ENCODE results near the gene CAMTA1.

Gene CAMTA1

DNA sequence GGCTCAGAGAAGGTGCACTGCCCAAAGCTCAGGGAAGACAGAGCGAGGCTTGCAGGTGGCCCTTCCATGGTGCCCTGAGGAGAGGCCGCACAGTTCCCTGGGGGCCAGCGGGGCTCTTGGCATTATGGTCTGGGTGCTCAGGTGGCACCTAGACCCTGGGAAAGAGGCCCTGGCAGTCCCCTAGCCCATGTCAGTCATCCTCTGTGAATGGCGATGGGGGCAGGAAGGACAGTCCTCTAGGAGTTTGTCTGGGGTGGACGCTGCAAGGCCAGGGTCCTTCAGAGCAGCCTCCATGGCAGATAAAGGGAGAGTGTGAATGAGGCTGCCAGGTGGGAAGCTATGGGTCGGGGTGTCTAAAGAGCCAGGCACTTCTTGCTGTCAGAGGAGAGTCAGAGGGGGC lies 640.0 kb downstream of the CAMTA1 start:
- no peak overlapping the region for H3K4me3 ChIP-seq (ENCODE audit: low read depth, low read length)
- TF ChIP-seq, protein P1, sequence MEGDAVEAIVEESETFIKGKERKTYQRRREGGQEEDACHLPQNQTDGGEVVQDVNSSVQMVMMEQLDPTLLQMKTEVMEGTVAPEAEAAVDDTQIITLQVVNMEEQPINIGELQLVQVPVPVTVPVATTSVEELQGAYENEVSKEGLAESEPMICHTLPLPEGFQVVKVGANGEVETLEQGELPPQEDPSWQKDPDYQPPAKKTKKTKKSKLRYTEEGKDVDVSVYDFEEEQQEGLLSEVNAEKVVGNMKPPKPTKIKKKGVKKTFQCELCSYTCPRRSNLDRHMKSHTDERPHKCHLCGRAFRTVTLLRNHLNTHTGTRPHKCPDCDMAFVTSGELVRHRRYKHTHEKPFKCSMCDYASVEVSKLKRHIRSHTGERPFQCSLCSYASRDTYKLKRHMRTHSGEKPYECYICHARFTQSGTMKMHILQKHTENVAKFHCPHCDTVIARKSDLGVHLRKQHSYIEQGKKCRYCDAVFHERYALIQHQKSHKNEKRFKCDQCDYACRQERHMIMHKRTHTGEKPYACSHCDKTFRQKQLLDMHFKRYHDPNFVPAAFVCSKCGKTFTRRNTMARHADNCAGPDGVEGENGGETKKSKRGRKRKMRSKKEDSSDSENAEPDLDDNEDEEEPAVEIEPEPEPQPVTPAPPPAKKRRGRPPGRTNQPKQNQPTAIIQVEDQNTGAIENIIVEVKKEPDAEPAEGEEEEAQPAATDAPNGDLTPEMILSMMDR (IDR thresholded peaks at IDR 0.05; ENCODE audit: control insufficient read depth, extremely low read depth, insufficient read depth): no peak
- no peak for DNase-seq (ENCODE audit: low read depth)

DNA sequence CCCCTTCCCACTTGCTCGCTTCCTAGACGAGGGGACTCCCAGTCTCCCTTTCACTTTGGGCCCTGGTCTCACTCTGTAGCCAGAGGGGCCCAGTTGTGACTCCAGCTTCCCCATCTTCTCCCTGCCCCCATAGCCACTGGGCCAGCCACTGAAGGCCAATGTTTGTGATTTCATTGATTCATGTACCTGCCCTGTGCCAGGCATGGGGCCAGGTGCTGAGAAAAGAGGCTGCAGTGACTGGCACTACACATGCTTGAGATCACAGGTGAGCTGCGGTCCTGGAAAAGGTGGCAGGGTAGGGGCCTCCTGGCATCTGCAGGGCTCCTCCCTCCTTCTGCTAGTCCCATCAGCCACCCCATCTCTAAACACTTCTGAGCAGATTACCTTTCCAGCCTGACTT lies 640.5 kb downstream of the CAMTA1 start:
- H3K4me3 ChIP-seq (ENCODE audit: low read depth, low read length): no peak overlapping the region
- TF ChIP-seq, protein P1 (IDR thresholded peaks at IDR 0.05; ENCODE audit: control insufficient read depth, extremely low read depth, insufficient read depth): no peak
- no peak for DNase-seq (ENCODE audit: low read depth)

DNA sequence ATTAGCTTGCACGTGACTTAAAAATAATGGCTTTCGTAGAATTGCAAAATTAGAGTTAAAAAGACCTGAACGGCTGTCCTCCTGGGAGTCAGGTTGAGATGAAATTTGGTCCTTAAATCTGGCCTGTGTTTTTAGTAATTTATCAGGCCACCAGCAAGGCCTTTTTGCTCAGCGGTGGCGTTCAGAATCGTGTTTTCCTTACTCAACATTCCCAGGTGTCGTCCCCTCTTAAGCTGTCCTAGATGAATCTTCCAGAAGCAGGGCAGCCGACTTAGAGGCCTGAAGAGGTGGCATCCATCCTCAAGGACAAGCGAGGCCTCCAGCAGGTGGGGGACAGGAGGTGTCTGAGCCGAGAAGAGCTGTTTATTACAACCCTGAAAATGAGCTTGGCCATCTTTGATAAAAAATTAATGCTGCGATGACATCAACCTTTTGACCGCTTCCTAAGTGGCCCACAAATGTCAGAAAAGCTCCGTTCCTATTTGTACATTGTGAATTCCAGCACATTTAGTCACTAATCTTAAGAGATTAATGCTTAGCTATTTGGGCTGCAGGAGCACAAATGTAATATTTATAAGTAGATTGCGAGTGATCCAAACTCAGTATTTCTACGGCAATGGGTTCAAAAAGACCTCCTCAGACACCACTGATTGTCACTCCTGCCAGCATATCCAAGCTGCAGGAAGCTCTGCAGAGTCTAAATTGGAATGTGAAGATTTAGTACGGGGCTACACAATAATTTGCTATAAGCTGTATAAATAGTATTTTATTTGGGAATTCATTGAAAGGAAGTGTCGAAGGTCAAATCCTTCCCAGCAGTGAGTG lies 641.7 kb downstream of the CAMTA1 start:
- TF ChIP-seq, protein P1 (IDR thresholded peaks at IDR 0.05; ENCODE audit: control insufficient read depth, extremely low read depth, insufficient read depth): no peak
- no peak for DNase-seq (ENCODE audit: low read depth)
- no peak overlapping the region for H3K4me3 ChIP-seq (ENCODE audit: low read depth, low read length)

DNA sequence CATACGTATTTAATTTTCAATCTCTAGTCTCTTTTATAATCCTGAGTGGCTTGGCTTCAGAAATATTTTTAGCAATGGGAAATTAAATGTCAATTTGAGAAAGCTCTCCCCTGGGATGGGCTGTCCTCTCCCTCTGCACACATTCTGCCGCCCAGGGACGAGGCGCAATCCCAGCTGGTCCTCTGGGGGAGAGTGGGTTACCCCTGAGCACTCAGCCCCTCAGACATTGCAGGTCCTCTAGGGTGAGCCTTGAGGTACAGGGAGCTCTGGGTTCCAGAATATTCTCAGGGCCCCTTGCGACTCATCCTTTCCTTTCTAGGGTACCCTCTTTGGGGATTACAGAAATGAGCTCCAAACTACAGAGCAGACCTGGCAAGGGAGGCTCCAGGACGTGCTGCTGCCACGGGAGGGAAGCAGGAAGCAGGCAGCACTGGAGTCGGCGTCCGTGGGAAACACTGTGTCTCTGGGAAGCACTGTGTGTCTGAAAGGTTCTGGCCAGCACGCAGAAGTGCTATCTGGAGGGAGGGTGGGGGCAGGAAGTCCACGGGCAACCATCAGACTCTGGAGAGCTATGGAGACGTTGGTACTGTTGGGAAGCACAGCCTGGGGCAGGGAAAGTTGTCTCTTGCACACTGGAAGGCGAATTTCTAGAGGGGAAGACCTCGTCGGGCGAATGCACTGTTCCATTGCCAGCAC lies 642.5 kb downstream of the CAMTA1 start:
- H3K4me3 ChIP-seq (ENCODE audit: low read depth, low read length): no peak overlapping the region
- TF ChIP-seq, protein P1 (IDR thresholded peaks at IDR 0.05; ENCODE audit: control insufficient read depth, extremely low read depth, insufficient read depth): no peak
- DNase-seq (ENCODE audit: low read depth): no peak

DNA sequence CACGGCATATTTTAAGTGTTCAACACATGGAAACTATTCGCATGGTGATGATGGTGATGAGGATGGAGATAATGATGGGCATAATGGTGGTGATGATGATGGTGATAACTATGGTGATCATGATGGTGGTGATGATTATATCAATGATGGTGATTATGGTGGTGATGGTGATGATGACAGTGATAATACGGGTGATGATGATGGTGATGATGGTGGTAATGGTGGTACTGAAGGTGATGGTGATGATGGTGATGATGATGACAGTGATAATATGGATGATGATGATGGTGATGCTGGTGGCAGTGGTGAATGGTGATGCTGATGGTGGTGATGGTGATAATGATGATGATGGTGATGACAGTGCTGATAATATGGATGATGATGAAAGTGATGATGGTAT lies 644.0 kb downstream of the CAMTA1 start:
- TF ChIP-seq, protein P1 (IDR thresholded peaks at IDR 0.05; ENCODE audit: control insufficient read depth, extremely low read depth, insufficient read depth): no peak
- no peak for DNase-seq (ENCODE audit: low read depth)
- no peak overlapping the region for H3K4me3 ChIP-seq (ENCODE audit: low read depth, low read length)

DNA sequence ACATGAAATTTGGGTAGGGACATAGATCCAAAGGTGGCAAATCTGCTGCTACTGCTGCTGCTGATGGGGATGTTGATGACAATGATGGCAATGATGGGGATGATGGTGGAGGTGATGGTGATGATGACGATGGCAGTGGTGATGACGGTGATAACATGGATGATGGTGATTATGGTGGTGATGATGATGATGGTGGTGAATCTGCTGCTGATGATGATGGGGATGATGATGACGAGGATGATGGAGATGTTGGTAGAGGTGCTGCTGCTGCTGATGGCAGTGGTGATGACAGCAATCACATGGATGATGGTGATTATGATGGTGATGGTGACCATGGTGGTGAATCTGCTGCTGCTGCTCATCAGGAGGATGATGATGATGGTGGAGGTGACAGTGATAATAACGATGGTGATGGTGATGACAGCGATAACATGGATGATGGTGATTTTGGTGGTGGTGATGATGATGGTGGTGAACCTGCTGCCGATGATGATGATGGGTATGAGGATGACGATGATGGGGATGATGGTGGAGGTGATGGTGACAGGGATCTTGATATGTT lies 644.9 kb downstream of the CAMTA1 start:
- TF ChIP-seq, protein P1 (IDR thresholded peaks at IDR 0.05; ENCODE audit: control insufficient read depth, extremely low read depth, insufficient read depth): no peak
- no peak for DNase-seq (ENCODE audit: low read depth)
- H3K4me3 ChIP-seq (ENCODE audit: low read depth, low read length): no peak overlapping the region
